Measurements from ENCODE around the gene GPI. TPM values are rescaled to one million over a fixed set of nuclear protein-coding genes. Genes with fewer than 3 reads are reported as not detected.

Gene GPI
- total and polyA plus RNA-seq, 2 of the 8 experiments (the other 6 are each of a cell fraction or from before 2014, with no cell fraction given): 171 to 360 TPM

GRCh38 chr19:34363930-34364329, 1.1 kb upstream of the GPI start (continued):
- TF ChIP-seq CTBP2 (IDR thresholded peaks at IDR 0.05; ENCODE audit: borderline replicate concordance, insufficient read depth, insufficient read length, low read length) (no peak), NRF1 (IDR thresholded peaks at IDR 0.05; ENCODE audit: low read depth, low read length) (no peak), GTF2F1 (IDR thresholded peaks at IDR 0.05; ENCODE audit: borderline replicate concordance, low read depth, low read length) (no peak)
